Retina (tissue), 1 donor: Measurements from ENCODE around the gene RBMS3.
"Not testable (repeated sequence)": the region's sequence is repeated elsewhere in the genome, so short reads cannot be mapped to it uniquely, and the experiment has no call there.

Experiments used
- DNase-seq: peaks from one replicate; pipeline ENCODE4 v3.0.0-alpha.2; 2016

RBMS3 gene

DNA sequence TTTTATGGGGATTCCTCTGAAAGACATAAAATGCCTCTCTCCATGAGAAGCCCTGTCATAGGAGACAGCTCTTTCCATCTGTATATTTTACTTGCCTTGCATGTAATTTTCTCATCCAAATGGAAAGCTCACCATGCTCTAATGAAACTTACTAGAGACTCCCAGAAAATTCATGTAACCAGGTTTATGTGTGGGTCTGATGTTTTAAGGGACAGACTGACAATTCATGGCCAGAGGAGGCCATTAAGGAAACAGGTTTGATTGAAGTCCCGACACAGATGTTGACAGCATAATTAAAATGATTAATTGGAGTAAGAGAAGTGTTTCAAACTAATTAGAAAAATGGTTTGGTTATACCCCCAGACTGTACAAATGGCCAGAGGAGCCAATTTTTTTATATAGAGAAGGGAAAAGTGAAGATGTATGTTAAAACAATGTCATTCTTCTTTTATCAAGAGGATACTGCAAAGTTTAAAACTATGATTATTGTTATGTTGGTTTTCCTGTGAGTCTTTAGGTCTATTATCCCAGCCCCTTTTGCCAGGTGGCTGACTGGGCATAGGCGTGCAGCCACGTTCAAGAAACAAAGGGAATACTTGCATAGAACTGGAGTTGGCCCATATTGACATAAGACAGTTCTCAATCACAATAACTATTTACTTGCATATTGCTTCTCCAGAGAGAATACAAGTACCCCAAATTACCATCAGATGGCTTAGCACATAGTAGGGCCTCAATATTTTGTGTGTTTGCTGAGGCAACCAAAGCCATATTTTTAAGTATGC is 64.8 kb downstream of the RBMS3 start:
- no peak for DNase-seq

DNA sequence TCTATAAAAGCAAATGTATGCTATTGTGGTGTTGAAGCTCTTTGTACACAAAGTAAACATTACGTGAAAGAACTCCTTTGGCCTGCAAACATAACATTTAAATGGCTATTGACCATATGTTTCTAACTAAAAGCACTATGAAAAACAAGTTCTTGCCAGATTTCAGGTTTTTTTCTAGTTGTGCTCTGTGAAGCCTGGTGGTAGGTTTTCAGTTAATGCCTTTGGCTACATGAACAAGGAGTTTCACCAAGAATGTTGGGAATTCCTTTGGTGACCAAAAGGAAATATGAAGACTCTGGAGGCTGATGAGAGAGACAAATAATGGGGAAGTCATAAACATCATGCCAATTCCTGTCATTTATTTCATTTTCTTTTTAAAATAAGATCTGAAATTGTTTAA is 66.0 kb downstream of the RBMS3 start:
- no peak for DNase-seq

DNA sequence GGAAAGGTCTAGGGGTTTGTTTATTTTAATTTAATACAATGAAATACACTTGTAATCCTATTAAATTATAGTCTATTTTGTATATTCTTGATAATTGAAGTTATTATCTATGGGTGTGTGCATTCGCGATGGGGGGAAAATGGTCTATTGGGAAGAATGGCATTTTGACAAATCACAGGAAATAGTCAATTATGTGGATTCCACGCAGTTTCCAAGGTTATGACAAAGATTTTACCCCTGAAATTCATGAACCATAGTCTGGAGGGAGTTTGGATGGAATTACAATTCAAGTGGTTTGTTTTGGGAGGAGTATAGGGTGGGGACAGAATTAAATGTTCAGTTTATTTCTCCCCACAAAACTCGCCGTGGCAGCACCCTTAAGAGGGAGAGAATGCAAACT is 66.5 kb downstream of the RBMS3 start:
- no peak for DNase-seq

DNA sequence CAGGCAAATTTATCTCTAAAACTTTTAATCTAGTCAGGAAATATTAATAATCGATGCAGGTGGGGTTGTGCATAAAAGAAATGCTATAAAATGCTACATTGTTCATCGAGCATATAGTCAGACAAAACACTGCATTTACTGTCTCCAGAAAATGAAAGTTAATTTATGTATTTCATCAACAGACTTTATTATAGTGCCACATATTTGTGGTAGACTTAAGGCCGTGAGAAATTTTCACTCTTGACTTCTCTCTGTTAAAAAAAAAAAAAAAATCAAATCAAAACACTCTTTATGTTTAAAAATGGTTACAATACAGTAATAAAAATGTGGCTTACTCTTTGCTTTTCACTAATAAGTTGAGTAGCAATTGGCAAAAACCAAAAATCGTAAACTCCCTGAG is 67.4 kb downstream of the RBMS3 start:
- no peak for DNase-seq

DNA sequence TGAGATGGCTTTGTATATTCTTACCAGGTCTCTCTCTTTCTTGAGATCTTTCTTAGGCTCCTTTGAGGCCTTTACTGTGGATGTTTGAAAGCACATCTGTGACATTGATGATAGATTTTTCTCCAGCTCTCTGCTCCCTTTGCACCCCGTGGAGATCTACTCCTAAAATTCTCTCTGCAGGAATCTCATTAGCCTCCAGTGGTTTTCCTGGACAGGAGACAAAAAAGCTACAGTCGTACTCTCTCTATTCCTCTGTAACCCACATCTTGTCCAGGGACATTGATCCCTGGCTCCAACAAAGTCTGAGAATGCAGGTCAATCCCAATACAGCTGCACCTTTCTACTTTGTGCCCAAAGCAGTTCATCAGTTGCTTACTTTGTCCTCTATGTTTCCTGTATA is 68.2 kb downstream of the RBMS3 start:
- no peak for DNase-seq

DNA sequence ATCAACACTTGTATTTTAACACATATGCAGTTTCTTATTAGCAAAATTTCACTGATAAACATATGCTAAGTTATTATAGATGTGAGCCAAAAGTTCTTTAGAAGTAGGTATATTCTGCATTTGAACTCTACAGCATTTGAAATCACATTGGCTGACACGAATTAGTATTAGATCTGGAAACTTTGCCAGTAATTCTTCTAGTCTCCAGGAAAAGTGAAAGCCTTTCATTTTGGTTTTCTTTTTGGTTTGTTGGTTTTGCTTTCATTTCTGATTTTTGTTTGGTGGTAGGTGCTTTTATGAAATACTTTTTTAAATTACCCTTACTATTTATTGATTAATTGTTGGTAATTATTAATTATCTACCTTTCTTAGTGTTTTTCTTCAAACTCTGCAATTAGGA is 72.9 kb downstream of the RBMS3 start:
- no peak for DNase-seq

DNA sequence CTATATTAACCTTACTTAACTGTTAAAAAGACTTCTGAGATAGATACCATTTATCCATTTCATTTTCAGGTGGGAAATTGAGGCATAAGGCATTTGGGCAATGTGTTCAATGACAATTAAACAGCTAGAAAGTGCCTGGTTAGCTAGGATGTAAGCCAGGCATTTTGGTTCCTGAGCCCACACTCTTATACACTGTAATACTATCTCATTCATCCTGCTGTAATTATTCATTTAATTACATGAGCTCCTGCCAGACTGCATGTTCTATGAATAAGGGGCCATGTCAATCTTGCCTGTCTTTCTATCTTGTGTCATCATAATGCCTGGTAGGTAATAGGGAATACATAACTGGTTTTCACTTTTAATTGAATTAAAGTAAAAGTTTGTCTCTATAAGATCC is 74.0 kb downstream of the RBMS3 start:
- no peak for DNase-seq

DNA sequence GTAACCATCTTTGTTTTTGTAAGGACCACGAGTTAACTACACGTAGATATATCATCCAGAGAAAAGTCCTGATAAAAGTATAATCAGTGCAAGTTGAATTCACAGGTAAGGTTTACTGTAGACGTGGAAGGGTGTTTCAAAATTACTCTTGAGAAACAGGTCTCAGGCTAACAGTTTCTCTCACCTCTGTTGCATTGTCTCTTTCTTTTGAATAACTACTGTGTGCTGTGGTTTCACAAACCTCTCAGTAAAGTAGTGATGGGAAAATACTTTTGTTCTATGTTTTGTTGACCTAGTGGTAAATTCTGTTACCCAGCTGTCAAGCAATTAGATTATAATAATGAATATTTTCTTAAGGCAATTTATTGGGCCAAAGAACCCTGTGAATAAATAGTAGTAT is 75.2 kb downstream of the RBMS3 start:
- DNase-seq, result no peak

DNA sequence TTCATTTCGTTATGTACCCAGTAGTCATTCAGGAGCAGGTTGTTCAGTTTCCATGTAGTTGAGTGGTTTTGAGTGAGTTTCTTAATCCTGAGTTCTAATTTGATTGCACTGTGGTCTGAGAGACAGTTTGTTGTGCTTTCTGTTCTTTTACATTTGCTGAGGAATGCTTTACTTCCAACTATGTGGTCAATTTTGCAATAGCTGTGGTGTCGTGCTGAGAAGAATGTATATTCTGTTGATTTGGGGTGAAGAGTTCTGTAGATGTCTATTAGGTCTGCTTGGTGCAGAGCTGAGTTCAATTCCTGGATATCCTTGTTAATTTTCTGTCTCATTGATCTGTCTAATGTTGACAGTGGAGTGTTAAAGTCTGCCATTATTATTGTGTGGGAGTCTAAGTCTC is 79.4 kb downstream of the RBMS3 start:
- DNase-seq, result not testable (repeated sequence)

DNA sequence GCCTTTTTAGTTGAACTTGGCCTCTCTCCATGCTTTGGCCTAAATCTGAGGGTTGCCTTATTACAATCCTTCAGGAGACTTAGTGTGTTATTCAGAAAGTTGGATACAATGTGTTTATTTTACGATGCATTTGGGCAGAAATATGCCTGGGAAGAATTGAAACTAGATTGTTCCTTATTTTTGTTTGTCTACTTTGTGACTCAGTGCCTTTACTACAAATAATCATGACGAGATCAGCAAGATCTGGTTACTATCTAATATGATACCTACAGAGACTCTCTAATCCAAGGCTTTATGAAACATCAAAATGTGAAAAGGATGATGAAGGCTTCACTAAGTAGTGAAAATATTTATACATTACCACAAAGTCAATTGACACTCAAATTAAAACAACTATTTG is 82.2 kb downstream of the RBMS3 start:
- DNase-seq, result no peak

DNA sequence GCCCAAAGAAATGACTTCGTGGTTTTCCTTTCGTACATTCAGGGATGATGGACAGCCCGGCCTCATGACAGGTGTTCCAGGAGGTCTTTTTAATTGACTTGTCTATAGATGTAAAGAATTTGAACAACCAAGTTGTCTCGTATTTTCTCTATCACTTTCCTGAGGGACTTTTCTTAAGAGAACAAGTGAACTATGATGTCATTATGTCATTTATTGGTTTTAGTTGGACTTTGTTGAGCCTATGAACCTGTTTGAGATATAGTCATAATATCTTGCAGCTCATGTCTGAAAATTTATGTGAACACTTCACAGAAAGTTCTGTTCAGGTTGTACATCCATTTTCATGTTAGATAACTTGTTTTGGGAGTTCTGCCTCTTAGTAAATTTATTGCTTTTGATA is 89.2 kb downstream of the RBMS3 start:
- DNase-seq, result no peak

DNA sequence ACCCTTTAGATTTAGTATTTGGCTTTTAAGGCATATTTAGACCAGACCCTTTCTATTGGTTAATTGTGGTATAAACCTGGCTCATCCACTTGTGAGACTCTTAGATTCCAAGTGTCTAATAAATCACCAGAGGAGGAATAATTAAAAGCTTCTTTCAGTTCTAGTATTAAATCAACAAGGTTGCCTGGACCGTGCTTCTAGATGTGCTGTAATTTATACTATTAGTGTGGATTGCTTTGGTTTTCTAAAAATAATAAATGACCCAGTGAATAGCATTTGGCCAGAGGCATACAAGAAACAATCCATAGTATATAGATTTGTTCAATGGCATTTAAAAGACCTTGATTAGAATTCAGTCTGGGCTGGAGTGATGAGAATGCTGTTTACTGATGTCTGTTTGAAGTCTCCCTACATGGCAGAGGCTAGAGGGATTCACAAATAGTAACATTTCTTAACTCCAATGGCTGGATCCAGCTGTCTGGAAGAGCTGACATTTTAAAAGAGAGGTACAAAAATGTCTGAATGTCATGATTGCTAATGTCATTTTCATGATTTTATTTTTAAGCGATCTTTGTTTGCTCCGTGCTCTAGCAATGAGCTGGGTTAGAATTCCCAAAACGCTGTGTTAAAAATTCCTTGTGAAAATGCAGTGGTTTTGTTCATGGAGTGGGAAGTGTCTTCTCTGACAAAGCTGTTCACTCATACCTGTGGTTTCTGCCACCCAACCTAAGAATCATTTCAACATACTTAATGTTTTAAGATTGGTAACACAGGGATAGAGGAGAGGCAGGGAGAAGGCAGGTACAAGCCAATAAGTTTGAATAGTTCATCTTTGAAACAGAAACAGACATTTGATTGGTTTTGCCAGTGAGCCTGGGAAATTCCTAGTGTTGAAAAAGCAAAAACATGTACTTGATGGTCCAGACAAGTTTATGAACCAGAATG is 89.9 kb downstream of the RBMS3 start:
- no peak for DNase-seq

DNA sequence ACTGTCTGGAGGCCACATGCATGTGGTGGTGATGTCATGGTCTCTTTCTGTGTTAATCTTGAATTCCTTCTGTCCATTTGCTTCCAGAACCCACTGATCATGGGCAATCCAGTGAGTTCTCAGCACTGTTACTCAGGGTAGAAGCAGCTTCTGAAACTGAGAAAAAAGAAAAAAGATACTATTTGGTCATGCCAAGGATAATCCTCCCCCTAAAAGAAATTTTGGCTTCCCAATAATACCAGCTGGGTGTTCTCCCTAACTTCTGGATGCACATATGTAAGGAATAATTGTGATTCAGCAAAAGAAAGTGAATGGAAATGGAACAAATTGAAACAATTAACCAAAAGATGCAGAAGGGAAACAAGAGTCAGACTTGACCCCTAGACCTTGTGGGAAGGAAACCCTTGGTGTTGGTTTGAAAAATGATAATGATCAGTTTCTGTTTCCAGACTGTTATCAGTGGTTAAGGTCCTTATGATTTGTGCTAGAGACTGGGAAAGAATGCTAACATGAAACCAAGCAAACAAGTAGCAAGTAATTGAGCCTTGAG is 92.3 kb downstream of the RBMS3 start:
- no peak for DNase-seq

DNA sequence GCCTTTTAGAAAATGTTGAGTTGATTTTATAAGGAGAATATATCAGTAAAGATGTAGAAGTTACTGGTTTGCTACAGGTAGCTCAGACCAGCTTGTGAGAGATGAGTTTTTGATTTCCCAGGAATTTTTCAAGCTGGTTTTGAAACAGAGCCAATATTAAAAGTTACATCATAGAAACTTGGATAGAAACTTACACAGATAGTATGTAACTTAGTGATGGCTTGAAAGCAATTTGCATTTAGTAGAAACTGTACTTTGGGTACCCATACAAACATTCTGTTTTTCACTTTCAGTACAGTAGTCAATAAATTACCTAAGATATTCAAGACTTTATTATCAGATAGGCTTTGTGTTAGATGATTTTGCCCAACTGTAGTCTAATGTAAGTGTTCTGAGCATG is 93.4 kb downstream of the RBMS3 start:
- no peak for DNase-seq

DNA sequence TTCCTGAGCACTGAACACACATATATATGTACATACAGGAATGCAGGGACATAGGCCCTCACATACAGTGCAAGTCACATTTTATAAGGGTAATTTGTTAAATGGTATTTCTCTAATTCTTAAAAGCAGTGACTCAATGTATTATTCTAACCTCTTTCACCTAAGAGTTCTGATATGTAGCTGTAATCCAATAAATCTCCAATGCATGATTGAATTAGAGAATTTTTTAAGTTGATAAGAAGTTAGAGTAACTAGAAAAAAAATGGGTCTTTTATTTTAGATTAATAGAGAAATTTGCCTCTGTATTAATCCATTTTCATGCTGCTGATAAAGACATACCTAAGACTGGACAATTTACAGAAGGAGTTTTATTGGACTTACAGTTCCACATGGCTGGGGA is 98.2 kb downstream of the RBMS3 start:
- DNase-seq, result no peak

DNA sequence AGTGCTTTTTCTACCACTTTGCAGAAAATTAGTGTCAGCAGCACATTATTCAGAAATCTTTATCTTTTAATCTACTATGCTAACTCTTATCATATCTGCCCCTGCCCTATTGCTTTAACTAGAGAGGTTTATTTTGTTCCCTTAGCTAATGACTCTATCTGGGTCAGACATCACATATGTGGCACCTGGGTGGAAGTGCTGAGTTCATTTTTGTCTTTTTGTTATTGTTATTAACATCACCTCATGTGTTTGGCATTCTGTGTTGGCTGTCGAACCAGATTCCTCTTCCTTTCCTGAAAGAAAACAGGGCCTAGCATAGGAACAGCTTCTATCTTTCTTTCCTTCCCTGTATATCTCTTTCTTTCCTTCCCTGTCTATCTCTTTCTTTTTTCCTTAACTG is 100.7 kb downstream of the RBMS3 start:
- no peak for DNase-seq

DNA sequence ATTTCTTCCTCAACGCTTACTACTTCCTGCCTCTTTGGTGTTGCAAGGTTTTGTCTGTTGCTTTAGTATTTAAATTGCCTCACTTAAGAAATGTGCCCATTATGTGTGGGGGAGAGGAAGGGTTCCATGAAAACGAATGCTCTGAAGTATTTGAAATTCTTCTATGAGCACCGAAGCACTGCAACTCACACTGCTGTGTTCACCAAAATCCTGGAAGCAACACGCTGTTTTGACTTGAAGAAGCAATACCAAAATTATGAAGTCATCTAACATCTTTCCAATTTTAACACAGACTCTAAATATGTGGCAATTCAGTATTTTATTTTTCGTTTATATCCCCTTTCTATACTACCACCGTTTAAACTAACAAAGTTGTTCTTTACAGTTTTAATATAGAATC is 101.5 kb downstream of the RBMS3 start:
- no peak for DNase-seq

DNA sequence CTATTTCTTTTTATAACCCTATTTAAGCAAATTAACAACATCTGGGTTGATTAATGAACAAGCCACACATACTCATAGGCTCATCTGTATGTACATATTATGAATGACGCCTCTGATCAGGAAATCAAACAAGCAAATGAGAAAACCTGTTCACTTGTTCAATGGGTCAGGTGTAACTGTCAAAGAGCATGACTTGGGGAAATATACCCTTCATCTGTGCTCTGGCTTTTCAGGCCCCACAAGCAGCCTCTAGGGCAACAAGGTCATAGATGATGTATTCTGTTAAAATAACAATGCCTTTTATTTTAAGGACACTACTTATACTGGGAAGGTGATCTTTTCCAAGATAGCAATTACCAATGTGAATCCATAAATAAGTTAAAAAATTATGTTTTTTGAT is 102.0 kb downstream of the RBMS3 start:
- DNase-seq, result no peak

DNA sequence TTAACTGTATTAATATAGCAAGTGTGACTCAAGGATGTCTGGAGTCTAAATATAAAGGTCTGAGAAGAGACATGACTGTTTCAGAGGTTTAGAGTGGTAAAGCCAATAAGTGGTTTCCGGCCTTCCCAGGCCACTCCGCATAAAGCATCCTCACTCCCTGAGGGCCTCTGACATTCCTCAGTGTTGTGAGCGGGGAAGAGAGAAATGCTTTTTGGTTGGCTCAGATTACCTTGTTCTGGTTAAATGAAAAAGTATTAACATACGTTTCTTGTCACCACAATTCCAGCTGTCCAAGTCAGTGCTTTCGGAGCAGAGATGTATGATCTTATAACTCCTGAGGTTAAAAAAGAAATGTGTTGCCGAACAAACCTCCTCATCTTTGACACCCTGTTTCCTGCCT is 103.8 kb downstream of the RBMS3 start:
- no peak for DNase-seq

DNA sequence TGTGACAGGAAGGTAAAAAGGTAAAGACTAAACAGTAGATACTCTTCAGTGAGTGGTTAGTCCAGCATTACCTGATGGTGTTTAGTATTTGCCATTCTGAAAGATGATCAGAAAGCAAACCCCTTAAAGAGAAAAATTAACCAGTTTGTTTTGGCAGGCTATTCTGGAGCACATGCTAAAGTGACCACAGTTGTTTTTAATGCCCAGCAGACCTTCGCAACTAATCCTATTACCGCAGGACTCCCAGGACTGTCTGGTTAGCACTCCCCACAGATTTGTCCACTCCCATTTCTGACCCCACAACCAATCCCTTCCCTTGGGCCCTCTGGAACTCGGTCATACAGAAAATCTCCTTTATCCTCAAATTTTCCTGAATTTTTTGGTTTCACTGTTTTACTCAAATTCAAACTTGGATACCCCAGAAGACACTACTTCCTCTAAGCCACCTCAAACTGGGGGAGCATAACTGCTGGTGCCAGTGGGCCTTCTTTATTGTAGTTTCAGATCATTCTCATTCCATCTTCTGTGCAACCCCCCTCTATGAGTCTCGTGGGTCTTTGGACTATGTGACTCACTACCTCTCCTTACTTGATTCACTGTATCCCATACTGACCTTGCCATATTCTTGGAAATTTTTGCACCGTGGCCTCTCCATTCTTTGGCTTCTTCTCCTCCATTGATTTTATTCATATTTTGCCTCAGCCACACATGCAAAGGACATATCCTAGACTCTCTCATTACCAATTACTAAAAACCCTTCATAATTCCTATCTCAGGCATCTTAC is 104.4 kb downstream of the RBMS3 start:
- DNase-seq, result no peak

DNA sequence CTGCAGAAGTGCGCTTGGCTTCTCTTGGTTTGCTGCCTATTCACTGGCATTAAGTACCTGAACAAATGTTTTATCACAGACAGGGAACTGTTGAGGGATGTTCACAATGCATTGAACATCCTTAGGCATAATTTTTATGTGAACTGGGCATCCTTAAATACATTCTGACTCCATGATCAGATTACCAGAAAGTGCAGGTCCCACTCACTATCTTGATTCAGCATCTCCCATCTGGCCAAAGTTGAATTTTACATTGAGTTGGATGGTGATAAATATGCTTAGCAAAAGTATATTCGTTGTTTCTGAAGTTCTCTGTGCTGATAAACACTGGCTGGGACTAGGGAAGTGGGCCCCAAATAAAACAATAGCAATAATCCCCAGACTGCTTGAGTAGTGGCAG is 108.5 kb downstream of the RBMS3 start:
- no peak for DNase-seq

DNA sequence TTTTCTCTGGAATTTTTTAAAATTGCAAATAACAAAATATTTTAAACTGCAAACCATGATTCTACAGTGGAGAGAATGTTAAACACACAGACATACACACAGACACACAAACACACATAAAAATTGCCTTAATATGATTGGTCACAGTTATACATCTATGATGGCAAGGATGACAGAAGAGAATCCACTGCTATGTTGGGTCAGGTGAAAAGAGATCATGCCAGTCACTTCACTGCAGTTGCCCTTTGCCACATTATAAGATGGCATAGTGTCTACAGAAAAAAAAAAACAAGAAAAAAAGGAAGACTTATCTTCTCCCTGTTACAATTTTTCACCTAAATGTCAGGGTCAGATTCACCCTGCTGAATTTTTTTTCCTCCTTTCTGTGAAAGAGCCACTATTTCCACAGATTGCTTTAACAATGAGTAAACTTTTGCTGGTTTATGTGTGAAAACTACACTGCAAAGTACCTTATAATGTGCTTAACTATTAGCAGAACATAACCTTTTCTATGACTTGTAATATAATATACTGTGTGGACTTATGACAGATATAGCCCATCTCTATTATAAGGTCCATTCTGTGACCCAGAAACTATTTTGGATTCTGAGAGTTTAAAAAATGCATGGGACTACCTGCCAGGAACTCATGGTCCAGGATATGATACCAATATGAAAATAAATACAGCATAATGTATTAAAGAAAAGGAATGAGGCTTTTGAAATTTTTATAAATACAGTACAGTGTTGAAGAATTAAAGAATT is 111.9 kb downstream of the RBMS3 start:
- no peak for DNase-seq
